Spleen (tissue), 7 donors: ENCODE measurements around the gene HMGXB3.

Experiments
- POLR2A ChIP-seq, 3 donors: fragments of 450-650 bp; IDR thresholded peaks; one replicate each; pipeline ENCODE4 v1.5.1; 2017; ENCODE audit warnings: antibody characterized with exemption in 3 of 3, mild to moderate bottlenecking in 1 of 3
- TF ChIP-seq, protein P1 (sequence below), 11 experiments: fragments of 200-600 bp in 7 of 11; fragments of 450-650 bp in 4 of 11; sonication (generic) in 4 of 11; IDR thresholded peaks in 8 of 11; conservative IDR thresholded peaks in 3 of 11; 1 replicate in 7 of 11; 2 replicates in 4 of 11; pipeline versions ENCODE4 v1.4.0 to v1.8.0; 2016 to 2021; ENCODE audit warnings: antibody characterized with exemption in 11 of 11, inconsistent platforms in 4 of 11, mild to moderate bottlenecking in 1 of 11
- donor health status: DM: no; HTN: no; CAD: no; lungs with moderate emphysema.
- donor health status: DM: no; HTN: no; CAD: no.
- donor health status: DM: no; HTN: no; CAD: no.

DNA sequence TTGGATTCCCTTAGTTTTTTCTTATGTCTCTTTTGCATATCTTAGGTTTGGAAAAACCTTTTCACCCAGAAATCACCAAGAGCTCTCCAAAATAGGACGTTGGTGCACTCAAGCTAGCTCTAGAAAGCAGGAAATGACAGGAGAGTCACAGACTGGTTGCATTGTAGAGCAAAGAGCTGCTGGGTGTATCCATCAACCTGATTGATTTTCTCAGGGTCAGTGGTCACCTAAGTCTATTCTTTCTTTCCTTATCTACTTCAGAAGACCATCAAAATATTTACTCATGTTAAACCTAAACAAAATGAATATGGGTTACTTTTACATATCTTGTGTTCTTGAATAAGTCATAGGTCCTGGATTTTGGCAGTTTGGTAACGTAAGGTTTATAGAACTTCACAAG, 25.1 kb upstream of the HMGXB3 start:
- TF ChIP-seq, protein P1, sequence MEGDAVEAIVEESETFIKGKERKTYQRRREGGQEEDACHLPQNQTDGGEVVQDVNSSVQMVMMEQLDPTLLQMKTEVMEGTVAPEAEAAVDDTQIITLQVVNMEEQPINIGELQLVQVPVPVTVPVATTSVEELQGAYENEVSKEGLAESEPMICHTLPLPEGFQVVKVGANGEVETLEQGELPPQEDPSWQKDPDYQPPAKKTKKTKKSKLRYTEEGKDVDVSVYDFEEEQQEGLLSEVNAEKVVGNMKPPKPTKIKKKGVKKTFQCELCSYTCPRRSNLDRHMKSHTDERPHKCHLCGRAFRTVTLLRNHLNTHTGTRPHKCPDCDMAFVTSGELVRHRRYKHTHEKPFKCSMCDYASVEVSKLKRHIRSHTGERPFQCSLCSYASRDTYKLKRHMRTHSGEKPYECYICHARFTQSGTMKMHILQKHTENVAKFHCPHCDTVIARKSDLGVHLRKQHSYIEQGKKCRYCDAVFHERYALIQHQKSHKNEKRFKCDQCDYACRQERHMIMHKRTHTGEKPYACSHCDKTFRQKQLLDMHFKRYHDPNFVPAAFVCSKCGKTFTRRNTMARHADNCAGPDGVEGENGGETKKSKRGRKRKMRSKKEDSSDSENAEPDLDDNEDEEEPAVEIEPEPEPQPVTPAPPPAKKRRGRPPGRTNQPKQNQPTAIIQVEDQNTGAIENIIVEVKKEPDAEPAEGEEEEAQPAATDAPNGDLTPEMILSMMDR (IDR thresholded peaks at IDR 0.05 in 8 of 11, conservative IDR thresholded peaks at IDR 0.05 in 3 of 11): no peak
- no peak for TF ChIP-seq POLR2A (IDR thresholded peaks at IDR 0.05)
